ENCODE data around the gene ARHGEF7.

ARHGEF7 gene

DNA sequence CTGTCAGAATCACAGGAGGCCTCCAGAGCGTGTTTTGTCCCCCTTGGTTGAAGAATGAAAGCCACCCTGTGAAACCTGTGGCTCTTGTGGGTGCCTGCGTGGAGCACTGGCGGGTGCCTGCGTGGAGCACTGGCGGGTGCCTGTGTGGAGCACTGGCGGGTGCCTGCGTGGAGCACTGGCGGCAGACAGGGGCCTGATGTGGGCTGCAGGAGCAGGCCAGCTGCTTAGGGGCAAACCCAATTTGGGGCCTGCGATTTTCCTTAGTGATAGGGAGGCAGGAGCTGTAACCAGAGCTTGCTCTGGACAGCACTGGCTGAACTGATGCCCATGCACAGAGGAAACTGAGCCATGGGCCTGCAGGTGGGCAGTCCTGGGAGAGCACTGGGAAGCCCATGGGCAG is 24.3 kb downstream of the ARHGEF7 start:
- DNase-seq (ENCODE audit: low spot score) = no peak

DNA sequence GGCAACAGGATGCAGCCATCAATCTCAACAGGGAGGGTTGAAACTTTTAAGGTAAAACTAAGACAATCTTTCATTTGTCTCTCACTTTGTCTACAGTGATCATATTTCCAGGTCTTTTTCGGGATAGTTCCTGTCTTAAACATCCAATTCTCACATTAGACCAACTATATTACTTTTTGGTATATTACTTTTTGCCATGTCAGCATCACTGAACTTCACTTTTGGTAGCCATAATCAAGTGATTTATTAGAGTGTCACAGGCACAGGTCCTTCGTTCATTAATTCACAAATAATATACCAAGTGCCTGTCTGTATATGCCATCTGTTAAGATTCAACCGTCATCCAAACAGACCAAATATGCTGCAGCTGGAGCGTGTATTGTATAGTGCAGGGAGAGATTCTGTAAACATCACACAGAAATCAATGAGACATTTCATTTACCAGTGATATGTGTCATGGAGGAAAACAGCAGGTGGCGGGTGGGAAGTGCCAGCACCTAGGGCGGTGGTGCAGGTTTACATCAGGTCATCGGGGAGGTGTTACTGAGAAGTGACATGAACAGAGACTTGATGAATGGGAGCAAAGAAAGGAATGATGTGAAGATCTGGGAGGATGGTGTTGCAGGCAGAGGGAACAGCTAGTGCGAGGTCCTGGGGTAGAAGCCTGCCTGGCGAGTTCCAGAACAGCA is 24.9 kb downstream of the ARHGEF7 start:
- no peak for DNase-seq (ENCODE audit: low spot score)

DNA sequence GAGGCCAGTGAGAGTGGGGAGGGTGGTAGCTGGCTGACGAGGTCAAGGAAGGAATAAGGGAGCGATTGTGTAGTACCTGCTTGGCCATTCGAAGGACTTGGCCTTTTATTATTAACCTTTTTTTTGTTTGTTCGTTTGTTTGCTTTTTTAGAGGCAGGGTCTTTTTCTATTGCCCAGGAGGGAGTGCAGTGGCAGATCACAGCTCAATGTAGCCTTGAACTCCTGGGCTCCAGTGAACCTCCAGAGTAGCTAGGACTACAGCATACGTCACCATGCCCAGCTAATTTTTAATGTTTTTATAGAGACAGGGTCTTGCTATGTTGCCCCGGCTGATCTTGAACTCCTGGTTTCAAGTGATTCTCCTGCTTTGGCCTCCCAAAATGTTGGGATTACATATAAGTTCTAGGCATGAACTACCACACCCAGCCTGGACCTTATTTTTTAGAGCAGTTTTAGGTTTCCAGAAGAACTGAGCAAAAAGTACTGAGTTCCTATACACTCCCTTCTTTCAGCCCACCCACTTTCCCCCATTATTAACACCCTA is 25.5 kb downstream of the ARHGEF7 start:
- DNase-seq (ENCODE audit: low spot score) = no peak

DNA sequence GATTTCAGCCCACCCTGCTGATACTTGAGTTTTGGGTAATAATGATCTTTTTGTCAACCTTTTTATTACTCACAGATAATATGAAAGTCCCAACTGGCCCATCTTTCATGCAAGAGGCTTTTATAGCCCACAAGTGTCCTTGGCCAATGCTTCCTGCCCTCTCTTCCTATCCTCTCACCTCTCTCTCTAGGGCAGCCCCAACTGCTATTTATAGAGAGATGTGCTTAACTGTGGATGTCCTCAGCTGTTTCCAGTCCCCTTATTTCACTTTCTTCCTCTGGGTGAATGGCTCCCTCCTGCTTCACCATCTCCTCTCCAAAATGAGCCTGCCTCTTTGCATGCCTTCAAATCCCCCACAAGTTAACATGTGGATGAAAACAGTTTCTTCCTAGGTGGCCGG is 27.4 kb downstream of the ARHGEF7 start:
- no peak for DNase-seq (ENCODE audit: low spot score)

DNA sequence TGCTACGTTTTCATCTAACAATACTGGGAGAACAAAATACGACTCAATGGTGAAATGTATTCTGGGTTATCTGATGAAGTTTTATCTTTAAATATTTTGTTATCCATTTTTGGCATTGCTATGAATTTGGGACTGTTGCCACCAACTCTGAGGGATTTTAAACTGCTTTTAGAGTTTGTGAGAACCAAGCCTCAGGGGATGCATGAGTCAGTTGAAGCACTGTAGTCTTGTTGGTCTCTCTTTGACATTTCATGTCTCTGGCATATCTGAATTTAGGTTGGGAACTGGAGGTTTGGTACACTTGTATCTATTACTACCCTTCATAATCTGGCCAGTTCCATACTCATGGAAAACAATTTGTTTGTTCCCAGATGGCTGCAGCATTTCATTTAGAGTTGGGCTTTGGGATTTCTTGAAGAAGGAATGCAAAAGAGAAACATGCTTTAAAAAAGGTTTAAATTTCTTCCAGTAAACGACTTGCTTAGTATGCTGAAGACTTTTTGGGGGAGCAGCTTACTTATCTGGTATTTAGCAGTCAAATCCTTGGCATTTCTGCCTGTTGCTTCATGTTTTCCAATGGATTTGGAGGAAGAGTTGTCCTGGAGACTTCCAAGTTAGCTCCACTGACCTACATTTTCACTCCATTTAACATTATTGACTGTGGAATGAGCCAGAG is 28.9 kb downstream of the ARHGEF7 start:
- DNase-seq (ENCODE audit: low spot score) = no peak

DNA sequence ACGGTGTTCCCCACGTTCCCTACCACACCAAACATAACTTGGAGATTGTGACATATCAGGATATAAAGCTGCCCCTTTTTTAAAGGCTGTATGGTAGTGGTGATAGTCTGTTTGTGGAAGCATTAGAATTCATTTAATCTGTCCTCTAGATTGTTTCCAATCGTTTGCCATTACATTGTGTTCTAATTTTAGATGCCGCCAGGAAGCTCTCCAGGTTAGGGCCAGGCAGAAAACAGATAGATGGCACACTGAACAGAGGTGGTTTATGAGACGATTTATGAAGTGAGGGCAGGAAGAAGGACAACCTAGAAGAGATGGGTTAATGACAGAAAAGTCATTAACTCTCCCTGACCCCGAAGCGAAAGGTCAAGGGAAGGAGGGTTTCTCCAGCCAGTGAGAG is 30.0 kb downstream of the ARHGEF7 start:
- DNase-seq (ENCODE audit: low spot score) = no peak

DNA sequence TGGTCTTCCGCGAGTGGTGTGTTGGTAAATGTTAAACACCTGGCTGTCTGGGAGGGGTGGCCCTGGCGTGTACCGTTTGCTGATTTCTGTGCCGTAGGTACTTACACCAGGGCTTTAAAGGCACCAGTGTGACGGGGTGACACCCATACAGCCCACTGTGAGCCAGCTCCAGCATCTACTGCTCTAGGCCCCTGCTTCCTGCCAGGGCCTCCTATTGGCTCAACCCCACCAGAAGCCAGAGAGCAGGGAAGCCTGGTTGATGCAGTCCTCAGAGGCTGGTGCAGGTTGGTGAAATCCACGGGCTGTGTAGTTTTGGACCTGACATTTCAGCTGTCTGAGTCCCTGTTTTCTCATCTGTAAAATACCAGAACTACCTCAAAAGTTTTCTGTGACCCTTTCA is 30.4 kb downstream of the ARHGEF7 start:
- no peak for DNase-seq (ENCODE audit: low spot score)

DNA sequence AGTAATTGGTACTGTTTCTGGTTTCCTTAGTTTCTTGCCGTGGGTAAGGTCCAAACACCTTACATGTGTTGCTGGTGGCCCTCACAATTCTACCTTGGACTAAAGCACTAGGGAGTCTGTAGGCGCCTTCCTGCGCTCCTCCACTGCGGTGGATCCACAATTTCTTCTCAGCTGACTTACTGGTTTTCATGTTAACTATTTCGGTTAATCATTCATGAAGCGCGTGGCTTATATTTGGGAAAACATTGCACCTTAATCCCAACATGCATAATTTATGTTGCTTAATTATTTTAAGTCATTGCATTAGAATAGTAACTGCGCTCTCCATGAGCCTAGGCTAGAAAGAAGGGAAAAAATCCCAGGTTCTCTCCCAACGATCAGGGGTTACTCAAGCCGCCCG is 37.7 kb downstream of the ARHGEF7 start:
- no peak for DNase-seq (ENCODE audit: low spot score)

DNA sequence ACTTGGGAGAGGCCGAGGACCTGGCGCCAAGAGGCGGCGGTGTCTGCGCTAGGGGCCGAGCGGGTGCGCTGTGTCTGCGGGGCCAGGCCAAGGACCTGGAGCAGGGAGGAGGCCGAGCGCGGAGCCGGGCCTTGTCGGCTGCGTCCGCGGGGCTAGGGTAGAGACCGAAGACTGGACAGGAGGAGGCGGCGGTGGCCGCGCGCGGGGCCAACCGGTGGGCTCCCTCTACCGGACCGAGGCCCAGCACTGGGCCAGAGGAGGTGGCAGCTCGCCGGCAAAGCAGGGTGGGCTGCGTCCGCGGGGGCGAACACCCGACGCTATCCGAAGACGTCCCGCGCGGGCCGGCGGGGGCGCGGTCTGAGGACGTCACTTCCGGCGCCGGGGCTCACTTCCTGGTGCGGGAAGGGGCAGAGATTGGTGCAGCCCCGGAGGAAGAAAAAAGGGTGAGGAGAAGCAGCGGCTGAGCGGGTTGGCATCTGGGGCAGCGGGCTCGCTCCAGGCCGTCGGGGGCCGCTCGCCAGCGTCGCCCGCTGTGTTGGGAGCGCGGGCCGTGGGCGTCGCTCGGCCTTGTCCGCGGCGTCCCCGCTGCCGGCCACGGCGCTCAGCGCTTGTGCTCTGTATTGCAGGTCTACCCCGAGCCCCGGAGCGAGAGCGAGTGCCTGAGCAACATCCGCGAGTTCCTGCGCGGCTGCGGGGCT is 38.3 kb downstream of the ARHGEF7 start:
- DNase-seq (ENCODE audit: low spot score) = peak; percentile 85

DNA sequence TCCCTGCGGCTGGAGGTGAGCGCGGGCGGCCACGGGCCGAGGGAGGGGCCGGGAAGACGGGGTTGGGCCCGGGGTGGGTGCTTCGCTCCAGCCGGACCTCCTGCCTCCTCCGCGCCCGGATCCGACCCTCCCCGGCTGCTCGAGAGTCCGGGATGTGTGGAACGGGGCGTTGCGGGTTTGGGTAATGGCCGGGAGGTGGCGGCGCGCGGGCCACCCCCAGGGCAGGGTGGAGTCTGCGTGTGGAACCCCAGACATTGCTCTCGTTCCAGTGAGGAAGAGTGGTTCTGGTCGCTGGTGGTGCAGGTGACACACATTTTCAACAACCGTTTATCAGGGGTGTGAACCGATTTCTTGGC is 38.8 kb downstream of the ARHGEF7 start:
- peak; percentile 48 for DNase-seq (ENCODE audit: low spot score)

DNA sequence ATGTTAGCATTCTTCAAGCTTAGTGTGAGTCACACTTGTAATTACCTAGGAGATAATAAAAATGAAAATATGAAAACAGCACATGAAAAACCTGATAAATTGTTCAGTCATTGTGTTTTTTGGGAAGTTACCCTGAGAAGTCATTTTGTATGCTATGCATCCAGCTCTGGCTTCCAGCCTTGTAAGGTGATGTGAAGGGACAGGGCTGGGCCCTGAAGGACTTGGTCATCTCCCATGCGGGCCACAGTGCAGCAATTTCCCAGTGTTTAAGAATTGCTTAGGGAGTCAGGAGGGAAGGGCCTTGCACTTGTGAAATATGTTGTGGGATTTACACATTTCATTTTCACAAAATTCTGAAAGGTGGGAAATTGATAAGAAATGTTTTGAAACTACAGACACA is 41.3 kb downstream of the ARHGEF7 start:
- no peak for DNase-seq (ENCODE audit: low spot score)

DNA sequence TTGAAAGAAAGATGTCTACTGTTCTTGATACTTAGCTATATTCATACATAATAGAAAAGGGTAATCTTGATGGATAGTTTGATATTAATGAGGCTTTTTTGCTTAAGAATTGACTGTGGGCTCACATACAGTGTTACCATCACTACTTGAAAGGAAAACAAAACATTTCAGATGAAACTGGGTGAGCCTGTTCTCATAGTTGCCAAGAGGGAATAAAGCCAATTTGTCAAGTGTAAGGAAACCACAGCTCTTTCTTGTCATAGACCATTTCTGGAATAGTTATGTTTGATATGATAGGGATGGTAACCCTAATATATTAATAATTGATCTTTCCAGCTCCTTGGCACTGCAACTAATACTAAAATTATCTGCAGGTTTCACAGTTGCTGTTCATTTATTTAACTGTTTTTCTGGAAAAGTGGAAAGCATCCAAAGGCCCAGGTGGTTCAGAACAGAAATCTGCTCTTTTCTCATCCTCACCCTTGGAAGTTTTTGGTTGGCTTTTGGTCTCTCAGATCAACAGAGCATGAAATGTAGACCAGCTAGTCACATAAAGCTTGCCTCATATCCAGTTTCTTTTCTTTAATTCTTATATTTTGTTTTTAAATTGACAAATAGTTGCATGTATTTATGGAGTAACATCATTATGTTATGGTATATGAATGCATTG is 43.2 kb downstream of the ARHGEF7 start:
- DNase-seq (ENCODE audit: low spot score) = no peak

DNA sequence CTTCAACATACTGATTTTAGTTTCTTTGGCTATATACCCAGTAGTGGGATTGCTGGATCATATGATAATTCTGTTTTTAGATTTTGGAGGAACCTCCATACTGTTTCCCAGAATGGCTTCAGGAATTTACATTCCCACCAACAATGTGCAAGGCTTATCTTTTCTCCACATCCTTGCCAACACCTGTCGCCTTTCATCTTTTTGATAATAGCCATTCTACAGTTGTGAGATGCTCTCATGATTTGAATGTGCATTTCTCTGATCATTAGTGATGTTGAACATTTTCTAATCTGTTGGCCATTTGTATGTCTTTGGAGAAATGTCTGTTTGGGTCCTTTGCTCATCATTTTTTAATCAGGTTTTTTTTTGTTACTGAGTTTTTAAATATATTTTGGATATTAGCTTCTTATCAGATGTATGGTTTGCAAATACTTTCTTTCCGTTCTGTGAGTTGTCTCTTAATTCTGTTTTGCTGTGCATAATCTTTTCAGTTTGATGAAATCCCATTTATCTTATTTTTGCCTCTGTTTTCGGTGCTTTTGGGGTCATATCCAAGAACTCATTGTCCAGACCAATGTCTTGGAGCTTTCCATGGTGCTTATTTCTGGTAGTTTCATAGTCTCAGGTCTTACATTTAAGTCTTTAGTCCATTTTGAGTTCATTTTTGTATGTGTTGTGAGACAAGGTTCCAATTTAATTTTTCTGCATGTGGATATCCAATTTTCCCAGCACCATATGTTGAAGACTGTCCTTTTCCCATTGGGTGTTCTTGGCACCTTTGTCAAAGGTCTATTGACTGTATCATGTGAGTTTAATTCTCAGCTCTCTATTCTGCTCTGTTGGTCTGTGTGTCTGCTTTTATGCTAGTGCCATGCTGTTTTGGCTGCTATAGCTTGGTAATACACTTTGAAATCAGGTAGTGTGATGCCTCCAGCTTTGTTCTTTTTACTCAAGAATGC is 44.5 kb downstream of the ARHGEF7 start:
- DNase-seq (ENCODE audit: low spot score) = no peak

DNA sequence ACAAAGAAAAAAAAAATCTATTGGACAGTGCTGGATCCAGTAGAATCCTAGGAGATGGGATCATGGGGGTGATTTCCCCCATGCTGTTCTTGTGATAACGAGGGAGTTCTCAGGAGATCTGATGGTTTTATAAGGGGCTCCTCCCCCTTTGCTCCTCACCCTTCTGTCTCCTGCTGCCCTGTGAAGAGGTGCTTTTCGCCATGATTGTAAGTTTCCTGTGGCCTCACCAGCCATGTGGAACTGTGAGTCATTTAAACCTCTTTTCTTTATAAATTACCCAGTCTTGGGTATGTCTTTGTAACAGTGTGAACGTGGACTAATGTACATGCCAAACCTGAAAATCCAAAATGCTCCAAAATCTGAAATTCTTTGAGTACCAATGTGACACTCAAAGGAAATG is 45.5 kb downstream of the ARHGEF7 start:
- DNase-seq (ENCODE audit: low spot score) = no peak

DNA sequence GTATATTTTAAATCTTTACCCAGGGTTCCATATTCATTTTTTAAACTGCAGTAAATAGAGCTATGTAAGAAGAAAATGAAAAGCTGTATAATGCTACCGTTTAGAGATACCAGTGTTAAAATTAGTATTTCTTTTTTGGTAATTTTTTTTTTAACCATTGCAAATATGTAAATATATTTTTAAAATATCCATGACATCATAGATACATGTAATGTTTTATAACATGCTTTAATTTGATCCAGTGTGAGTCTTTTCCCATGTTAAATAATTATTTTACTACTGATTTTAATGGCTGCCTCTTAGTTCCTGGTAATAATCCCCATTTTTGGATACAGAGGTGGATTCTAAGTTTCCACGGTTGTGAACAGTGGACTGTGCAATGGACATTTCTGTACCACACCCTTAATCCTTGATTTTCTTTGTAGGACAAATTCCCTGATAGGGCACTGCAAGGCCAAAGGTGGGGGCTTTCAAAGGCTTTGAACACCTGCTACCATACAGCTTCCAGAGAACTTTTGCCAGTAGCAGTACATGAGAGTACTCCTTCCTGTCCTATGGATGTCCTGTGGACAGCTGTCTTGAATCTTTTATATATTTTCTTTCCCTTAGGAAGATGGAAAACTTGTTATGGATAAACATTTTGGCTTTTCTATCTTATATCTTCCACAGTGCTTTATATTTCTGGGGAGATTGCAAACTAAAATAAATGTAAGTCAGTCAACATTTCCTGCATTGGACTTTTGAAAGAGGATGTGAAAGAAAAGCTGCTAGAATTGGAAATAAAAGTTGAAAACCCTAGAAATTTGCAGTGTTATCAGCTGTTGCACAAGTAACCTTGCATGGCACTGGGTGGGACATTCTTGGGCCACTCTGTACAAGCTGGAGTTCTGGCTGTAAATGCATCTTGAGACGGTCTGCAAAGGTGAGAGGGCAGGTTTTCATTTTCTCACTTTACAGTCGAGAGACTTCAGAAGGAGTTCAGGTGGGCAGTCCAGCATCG is 46.8 kb downstream of the ARHGEF7 start:
- no peak for DNase-seq (ENCODE audit: low spot score)

DNA sequence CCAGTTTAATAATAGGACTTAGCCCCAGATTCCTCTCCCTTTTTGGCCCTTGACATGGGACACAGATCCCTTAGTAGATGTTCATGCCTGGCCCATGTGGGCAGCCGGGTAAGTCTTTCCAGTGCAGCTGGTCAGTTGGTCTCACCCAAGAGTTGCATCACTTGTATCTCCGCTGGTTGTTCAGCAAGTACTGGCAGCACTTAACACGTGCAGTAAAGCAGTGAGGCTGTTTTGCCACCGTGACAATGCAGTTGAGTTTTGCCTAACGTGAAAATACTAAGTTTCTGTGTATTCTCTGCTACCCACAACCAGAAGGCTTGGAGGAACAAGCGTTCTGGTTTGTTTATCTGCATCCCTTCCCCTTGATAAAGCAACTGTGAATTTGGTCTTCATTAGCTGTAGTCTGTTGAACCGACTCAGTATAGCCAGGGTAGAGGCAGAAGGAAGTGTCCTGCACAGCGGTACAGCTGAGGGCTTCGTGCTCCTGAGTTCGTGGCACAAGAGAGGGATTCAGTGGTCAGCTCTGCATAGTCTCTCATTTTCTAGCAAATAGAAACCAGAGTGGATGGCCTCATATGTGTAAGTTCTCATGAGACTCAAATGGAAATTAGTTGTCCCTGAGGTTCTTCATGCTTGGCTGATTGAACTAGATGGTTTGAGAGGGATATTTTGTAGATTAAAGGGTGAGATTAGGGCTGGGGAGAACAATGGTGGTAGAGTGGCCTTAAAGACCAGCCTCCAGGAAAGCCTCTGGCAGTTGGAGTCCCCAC is 50.3 kb downstream of the ARHGEF7 start:
- no peak for DNase-seq (ENCODE audit: low spot score)

DNA sequence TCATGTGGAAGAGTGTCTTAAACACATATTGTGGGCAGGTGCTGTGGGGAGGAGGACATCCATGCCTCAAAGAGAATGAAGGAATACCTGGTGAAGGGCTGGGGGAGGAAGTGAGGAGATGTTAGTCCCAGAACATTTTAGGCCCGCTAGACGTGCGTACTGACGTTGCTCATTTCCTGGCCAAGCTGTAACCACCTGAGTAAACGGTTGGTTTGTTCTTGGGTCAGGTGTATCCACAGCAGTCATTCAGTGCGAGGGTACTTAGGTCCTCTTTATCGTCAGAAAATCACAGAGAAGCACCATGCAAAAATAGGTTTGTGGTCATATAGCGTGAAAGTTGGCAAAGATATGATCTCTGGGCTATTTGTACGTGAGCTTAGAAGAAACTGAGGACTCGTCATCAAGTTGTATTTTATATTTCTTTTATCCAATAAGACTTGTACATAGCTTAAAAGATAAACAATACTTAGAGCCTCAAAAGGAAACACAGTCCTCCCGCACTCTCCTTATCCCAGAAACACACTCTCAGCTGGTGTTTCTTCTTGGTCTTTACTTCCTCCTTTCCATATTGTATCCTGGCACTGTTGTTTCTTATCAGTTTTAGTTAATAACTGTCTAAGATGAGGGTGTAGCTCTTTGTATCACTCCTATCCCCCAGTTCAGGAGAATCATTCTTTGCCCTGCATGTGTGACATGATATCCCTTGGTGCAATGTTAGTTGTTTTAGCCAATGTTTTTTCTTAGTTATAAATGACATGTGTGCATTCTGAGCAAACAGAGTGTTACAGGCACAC is 52.0 kb downstream of the ARHGEF7 start:
- DNase-seq (ENCODE audit: low spot score) = no peak

DNA sequence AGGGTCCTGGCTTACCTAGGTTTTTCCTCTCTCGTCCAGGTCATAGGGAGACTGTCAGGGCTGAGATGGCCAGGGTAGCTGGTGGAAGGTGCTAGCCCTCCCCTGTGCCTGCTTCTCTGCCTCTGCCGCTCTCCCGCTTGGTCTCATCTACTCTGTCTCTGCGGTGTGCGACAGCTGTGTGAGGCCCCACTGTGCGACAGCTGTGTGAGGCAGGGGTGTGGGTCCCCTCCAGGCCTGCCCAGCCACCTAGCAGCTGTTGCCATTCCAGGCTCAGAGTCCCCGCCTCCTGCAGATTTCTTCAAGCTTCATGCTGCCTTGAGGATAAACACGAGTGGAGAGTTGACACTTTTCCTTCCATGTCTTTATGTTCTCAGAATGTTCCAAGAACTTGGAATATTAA is 53.0 kb downstream of the ARHGEF7 start:
- DNase-seq (ENCODE audit: low spot score) = no peak

DNA sequence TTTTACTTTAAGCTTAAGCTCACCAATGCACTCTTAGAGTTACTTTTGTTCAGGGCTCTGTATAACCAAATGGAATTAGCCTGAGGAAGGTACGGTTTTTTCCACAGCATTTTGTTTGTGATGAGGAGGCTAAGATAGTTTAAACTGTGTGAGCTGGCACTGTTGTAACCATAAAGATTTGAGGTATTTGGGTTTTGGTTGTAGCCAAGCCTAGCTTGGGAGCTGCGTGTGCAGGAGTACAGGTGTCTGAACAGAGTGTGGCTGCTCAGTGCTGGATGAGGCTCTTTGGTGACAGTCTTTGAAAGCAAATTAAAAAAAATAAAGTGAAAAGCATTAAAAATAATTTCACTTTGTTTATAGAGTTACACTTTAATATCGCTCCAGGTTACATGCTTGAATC is 56.0 kb downstream of the ARHGEF7 start:
- no peak for DNase-seq (ENCODE audit: low spot score)
